KMS-11 (cell line): ENCODE results near the gene ADAMTS17.

ENCODE experiments used
- H2AFZ ChIP-seq: fragments of 200-600 bp; sonication (generic); 2 replicates; pipeline ENCODE4 v1.6.1; 2016; ENCODE audit warnings: antibody characterized with exemption, mixed run types, low read depth
- H3K27ac ChIP-seq: fragments of 200-600 bp; sonication (generic); 2 replicates; pipeline ENCODE4 v1.6.1; 2016; ENCODE audit warnings: mild to moderate bottlenecking, mixed run types
- H3K27me3 ChIP-seq: fragments of 200-600 bp; sonication (generic); 2 replicates; pipeline ENCODE4 v1.6.1; 2017; ENCODE audit warnings: mild to moderate bottlenecking, low read depth, mixed run types, moderate library complexity; ENCODE audit not compliant: insufficient read depth
- H3K36me3 ChIP-seq: fragments of 200-600 bp; sonication (generic); 2 replicates; pipeline ENCODE4 v1.6.1; 2017; ENCODE audit warnings: mild to moderate bottlenecking, mixed run types; ENCODE audit not compliant: insufficient read depth
- H3K4me1 ChIP-seq: fragments of 200-600 bp; sonication (generic); 2 replicates; pipeline ENCODE4 v1.6.1; 2016; ENCODE audit warnings: mild to moderate bottlenecking, low read depth, mixed run types; ENCODE audit not compliant: poor library complexity, severe bottlenecking
- H3K4me2 ChIP-seq: fragments of 200-600 bp; sonication (generic); 2 replicates; pipeline ENCODE4 v1.7.0; 2016; ENCODE audit warnings: mild to moderate bottlenecking, mixed run types
- H3K4me3 ChIP-seq: fragments of 200-600 bp; sonication (generic); IDR thresholded peaks from 2 replicates; pipeline ENCODE4 v1.6.1; 2017; ENCODE audit warnings: low read depth, low read length, mixed read lengths; ENCODE audit not compliant: insufficient read depth
- H3K79me2 ChIP-seq: fragments of 200-600 bp; sonication (generic); 2 replicates; pipeline ENCODE4 v1.6.1; 2016; ENCODE audit warnings: low read depth, mixed run types; ENCODE audit not compliant: insufficient read depth
- H3K9ac ChIP-seq: fragments of 200-600 bp; sonication (generic); 2 replicates; pipeline ENCODE4 v1.6.1; 2016; ENCODE audit warnings: mild to moderate bottlenecking, mixed run types
- H4K20me1 ChIP-seq: fragments of 200-600 bp; sonication (generic); 2 replicates; pipeline ENCODE4 v1.6.1; 2016; ENCODE audit warnings: mild to moderate bottlenecking, mixed run types; ENCODE audit not compliant: insufficient read depth
- TF ChIP-seq, protein P1 (sequence below): fragments of 200-600 bp; sonication (generic); conservative IDR thresholded peaks from 2 replicates; pipeline ENCODE4 v1.6.1; 2017; ENCODE audit warnings: low read depth, mild to moderate bottlenecking, antibody characterized with exemption, low read length, moderate library complexity, mixed read lengths

Gene ADAMTS17

DNA sequence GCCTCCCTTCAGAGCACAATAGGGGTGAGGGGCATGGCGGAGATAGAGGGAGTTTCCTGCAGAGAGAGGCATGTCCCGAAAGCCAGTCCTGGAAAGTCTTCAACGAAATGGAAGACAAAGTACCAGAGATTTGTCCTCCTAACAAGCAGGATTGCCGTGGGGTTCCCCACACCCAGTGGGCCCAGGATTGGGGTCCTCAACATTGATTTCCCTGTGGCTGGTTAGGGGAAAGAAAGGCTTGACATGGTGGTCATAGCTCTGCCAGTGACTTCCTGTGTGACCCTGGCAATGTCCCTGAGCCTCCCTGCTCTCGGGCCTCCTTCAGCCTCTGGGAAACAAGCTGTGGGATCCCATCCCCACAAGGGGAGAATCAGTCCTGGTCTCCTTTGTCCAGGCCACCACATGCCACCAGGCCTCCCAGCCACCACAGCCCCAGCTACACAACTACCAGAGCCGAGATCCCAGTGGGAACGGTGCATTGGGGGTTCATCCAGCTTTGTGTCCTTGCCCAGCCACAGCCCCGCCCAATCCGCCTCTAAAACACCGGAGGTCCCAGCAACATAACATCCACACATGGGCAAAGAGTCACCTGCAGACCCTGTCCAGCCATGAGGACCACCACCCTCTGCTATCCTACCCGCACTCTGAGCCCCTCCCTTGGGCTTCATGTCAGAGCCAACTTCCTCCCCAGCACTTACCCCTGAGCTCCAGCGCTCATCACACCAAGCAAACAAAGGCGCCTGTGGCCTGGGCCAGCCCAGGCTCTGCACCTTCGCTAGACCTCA is 63.0 kb downstream of the ADAMTS17 start:
- Histone ChIP-seq H3K27ac (no peak overlapping the region), H3K79me2 (no peaks in the 10 kb centered on the region), H3K4me2 (no peak overlapping the region), H3K4me1 (no peaks in the 10 kb centered on the region), H2AFZ (no peak overlapping the region), H3K9ac (no peak overlapping the region), H3K4me3 (no peak overlapping the region), H4K20me1 (no peaks in the 10 kb centered on the region), H3K36me3 (no peaks in the 10 kb centered on the region), H3K27me3 (no peaks in the 10 kb centered on the region)
- TF ChIP-seq, protein P1, sequence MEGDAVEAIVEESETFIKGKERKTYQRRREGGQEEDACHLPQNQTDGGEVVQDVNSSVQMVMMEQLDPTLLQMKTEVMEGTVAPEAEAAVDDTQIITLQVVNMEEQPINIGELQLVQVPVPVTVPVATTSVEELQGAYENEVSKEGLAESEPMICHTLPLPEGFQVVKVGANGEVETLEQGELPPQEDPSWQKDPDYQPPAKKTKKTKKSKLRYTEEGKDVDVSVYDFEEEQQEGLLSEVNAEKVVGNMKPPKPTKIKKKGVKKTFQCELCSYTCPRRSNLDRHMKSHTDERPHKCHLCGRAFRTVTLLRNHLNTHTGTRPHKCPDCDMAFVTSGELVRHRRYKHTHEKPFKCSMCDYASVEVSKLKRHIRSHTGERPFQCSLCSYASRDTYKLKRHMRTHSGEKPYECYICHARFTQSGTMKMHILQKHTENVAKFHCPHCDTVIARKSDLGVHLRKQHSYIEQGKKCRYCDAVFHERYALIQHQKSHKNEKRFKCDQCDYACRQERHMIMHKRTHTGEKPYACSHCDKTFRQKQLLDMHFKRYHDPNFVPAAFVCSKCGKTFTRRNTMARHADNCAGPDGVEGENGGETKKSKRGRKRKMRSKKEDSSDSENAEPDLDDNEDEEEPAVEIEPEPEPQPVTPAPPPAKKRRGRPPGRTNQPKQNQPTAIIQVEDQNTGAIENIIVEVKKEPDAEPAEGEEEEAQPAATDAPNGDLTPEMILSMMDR, result no peak

DNA sequence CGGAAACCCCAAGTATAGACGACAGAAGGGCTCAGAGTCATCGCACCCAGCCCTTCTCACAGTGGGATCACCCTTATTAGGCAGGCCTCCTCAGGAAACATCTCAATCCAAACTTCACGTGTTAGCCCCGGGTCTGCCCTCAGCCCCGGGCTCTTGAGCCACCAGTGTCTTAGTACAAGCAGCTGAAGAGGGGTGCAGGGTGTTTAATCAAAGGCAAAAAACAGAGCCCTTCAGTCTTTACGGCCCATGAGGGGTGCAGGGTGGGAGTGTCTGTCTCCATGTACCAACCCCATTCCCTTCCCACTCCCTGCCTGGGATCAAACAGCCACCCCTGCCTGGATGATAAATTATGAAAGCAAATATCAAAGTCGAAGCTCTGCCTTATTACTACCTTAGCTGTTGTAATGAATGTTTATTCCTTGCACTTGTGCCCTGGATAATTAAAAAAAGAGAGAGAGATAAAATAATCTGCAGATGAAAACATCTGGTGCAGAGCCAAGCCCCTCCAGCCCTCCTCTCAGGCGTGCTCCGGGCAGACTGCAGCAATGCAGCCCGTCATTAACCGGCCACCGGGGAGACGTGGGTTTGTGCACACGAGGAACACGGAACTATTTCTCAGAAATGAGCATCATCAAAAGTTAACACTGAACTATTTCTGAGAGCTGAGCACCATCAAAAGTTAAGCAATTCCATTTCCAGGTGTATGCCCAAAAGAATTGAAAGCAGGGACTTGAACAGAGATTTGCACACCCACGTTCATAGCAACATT is 64.5 kb downstream of the ADAMTS17 start:
- Histone ChIP-seq H3K27ac (no peak overlapping the region), H3K36me3 (no peaks in the 10 kb centered on the region), H3K4me2 (no peak overlapping the region), H3K27me3 (no peaks in the 10 kb centered on the region), H3K4me3 (no peak overlapping the region), H4K20me1 (no peaks in the 10 kb centered on the region), H3K79me2 (no peaks in the 10 kb centered on the region), H2AFZ (no peak overlapping the region), H3K9ac (no peak overlapping the region), H3K4me1 (no peaks in the 10 kb centered on the region)
- TF ChIP-seq, protein P1, result no peak

GRCh38 chr15:100276506-100276905 is 65.3 kb downstream of the ADAMTS17 start:
- Histone ChIP-seq H3K36me3 (no peaks in the 10 kb centered on the region), H2AFZ (no peak overlapping the region), H4K20me1 (no peaks in the 10 kb centered on the region), H3K9ac (no peak overlapping the region), H3K27ac (no peak overlapping the region), H3K79me2 (no peaks in the 10 kb centered on the region), H3K4me1 (no peaks in the 10 kb centered on the region), H3K4me3 (no peak overlapping the region), H3K4me2 (no peak overlapping the region), H3K27me3 (no peaks in the 10 kb centered on the region)
- TF ChIP-seq, protein P1, result no peak

- Histone ChIP-seq H3K27ac (no peak overlapping the region), H2AFZ (no peak overlapping the region), H3K36me3 (no peaks in the 10 kb centered on the region), H3K4me2 (no peak overlapping the region), H3K79me2 (no peaks in the 10 kb centered on the region), H3K4me1 (no peaks in the 10 kb centered on the region), H3K9ac (no peak overlapping the region), H4K20me1 (no peaks in the 10 kb centered on the region), H3K27me3 (no peaks in the 10 kb centered on the region), H3K4me3 (no peak overlapping the region)
- TF ChIP-seq, protein P1, result no peak
Observed at GRCh38 chr15:100275641-100276040, 66.1 kb downstream of the ADAMTS17 start.
